CD4-positive, alpha-beta T cell (primary cell): ENCODE results near the gene TRIM46. TPM values are rescaled to one million over a fixed set of nuclear protein-coding genes. Genes with fewer than 3 reads are reported as not detected.

Source experiments
- ATAC-seq: fragments of 200-7000 bp; cut with Tn5 transposase; one replicate; pipeline ENCODE4 v1.10.0; 2022; ENCODE audit warnings: mild to moderate bottlenecking; ENCODE audit not compliant: poor library complexity
- CTCF ChIA-PET: fragments of 350-600 bp; sonication (Branson Sonifier 250); formaldehyde crosslinking; loops from one replicate; lab custom pipeline; 2021; ENCODE audit warnings: antibody characterized with exemption, inconsistent platforms; lab: Charles Lee
- POLR2A ChIA-PET: fragments of 350-600 bp; sonication (Branson Sonifier 250); formaldehyde crosslinking; loops from one replicate; lab custom pipeline; 2021; ENCODE audit warnings: antibody characterized with exemption, inconsistent platforms; lab: Charles Lee
- DNase-seq, 14 experiments: peaks; one replicate each; pipeline ENCODE4 v3.0.0-alpha.2; 2013 to 2020; ENCODE audit warnings: mixed read lengths in 2 of 14
- H3K27ac ChIP-seq, 2 donors: one replicate each; pipeline versions ENCODE4 v1.5.1 to v1.7.0; 2013; ENCODE audit warnings: low read length in 2 of 2, low read depth in 1 of 2, mild to moderate bottlenecking in 1 of 2
- H3K27me3 ChIP-seq, 2 experiments: 1 replicate in 1 of 2; 2 replicates in 1 of 2; pipeline versions ENCODE4 v1.6.1 to v1.7.0; 2013; ENCODE audit warnings: low read length in 2 of 2, control low read depth in 1 of 2, mild to moderate bottlenecking in 1 of 2, moderate library complexity in 1 of 2; ENCODE audit not compliant: insufficient read depth in 2 of 2, control insufficient read depth in 1 of 2
- H3K36me3 ChIP-seq: one replicate; pipeline ENCODE4 v1.6.1; 2013; ENCODE audit warnings: low read length, control low read depth; ENCODE audit not compliant: insufficient read depth
- H3K4me1 ChIP-seq: one replicate; pipeline ENCODE4 v1.6.1; 2013; ENCODE audit warnings: low read length, control low read depth; ENCODE audit not compliant: insufficient read depth
- H3K4me3 ChIP-seq: one replicate; pipeline ENCODE4 v1.5.1; 2013; ENCODE audit warnings: mild to moderate bottlenecking, low read length, moderate library complexity
- H3K9me3 ChIP-seq, 2 experiments: 1 replicate in 1 of 2; 2 replicates in 1 of 2; pipeline versions ENCODE4 v1.6.1 to v1.7.0; 2013; ENCODE audit warnings: low read length in 2 of 2, mild to moderate bottlenecking in 2 of 2, control low read depth in 1 of 2, moderate library complexity in 1 of 2; ENCODE audit not compliant: control insufficient read depth in 1 of 2, insufficient read depth in 1 of 2
- H3K27ac Mint-ChIP-seq: one replicate; pipeline ENCODE4 v1.8.0; 2020; ENCODE audit warnings: mixed read lengths
- H3K27me3 Mint-ChIP-seq: one replicate; pipeline ENCODE4 v1.8.0; 2021; ENCODE audit warnings: mixed read lengths
- H3K36me3 Mint-ChIP-seq: one replicate; pipeline ENCODE4 v1.8.0; 2021; ENCODE audit warnings: low read depth, mixed read lengths
- H3K4me1 Mint-ChIP-seq: one replicate; pipeline ENCODE4 v1.8.0; 2021; ENCODE audit warnings: low read depth, mixed read lengths
- H3K4me3 Mint-ChIP-seq: one replicate; pipeline ENCODE4 v1.8.0; 2020; ENCODE audit warnings: mild to moderate bottlenecking, mixed read lengths
- H3K9me3 Mint-ChIP-seq: one replicate; pipeline ENCODE4 v1.8.0; 2020; ENCODE audit warnings: mixed read lengths
- intact Hi-C, 2 experiments: fragments of 100-400 bp; cut with DNase I in 1 of 2; cut with micrococcal nuclease in 1 of 2; formaldehyde crosslinking; loops; one replicate each; pipeline versions ENCODE4 v1.15.1 to v1.9.0; 2023 to 2025; cut with DNase I, micrococcal nuclease
- total RNA-seq, 174 experiments: library from RNA in 2 of 174; stranded (reverse) in 2 of 174; gene quantifications; one replicate each; pipeline ENCODE4 v1.2.3 and lab custom pipeline; 2021 to 2026
- TF ChIP-seq, protein P1 (sequence below): fragments of 200-600 bp; IDR thresholded peaks from one replicate; pipeline ENCODE4 v1.8.0; 2022; ENCODE audit warnings: antibody characterized with exemption, mild to moderate bottlenecking

TRIM46 gene
- total RNA-seq, 2 experiments from 2014 or later = 2.9 to 3.0 TPM

DNA sequence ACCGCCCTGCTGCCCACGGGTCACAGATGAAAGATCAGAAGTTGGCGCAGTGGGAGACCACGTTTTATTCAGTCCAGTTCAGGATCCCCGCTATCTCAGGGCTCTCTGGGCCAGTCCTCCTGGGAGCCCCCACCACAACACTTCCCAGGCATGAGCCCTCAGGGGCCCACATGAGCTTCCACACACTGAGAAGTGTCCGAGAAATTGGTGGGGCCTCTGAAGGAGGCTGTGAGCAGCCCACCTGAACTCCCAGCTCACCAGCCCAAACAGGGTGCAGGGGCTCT, 12.1 kb downstream of the TRIM46 start:
- Histone ChIP-seq H3K9me3 (no peaks in the 10 kb centered on the region), H3K27ac (no peak overlapping the region), H3K36me3 (peaks cover 18% of the 10 kb centered on the region), H3K4me3 (no peak overlapping the region), H3K27me3 (no peaks in the 10 kb centered on the region), H3K4me1 (no peaks in the 10 kb centered on the region)
- peaks cover 6% of the 10 kb centered on the region for H3K4me1 Mint-ChIP-seq
- ChIA-PET CTCF (no interaction called here), POLR2A (no interaction called here)
- no peak for ATAC-seq
- no peak for DNase-seq
- intact Hi-C loops = no loop called here
- H3K27ac Mint-ChIP-seq = no peak overlapping the region
- TF ChIP-seq, protein P1, sequence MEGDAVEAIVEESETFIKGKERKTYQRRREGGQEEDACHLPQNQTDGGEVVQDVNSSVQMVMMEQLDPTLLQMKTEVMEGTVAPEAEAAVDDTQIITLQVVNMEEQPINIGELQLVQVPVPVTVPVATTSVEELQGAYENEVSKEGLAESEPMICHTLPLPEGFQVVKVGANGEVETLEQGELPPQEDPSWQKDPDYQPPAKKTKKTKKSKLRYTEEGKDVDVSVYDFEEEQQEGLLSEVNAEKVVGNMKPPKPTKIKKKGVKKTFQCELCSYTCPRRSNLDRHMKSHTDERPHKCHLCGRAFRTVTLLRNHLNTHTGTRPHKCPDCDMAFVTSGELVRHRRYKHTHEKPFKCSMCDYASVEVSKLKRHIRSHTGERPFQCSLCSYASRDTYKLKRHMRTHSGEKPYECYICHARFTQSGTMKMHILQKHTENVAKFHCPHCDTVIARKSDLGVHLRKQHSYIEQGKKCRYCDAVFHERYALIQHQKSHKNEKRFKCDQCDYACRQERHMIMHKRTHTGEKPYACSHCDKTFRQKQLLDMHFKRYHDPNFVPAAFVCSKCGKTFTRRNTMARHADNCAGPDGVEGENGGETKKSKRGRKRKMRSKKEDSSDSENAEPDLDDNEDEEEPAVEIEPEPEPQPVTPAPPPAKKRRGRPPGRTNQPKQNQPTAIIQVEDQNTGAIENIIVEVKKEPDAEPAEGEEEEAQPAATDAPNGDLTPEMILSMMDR = no peak
- H3K27me3 Mint-ChIP-seq = no peaks in the 10 kb centered on the region
- peaks cover 8% of the 10 kb centered on the region for H3K36me3 Mint-ChIP-seq
- H3K4me3 Mint-ChIP-seq = no peak overlapping the region
- no peaks in the 10 kb centered on the region for H3K9me3 Mint-ChIP-seq

DNA sequence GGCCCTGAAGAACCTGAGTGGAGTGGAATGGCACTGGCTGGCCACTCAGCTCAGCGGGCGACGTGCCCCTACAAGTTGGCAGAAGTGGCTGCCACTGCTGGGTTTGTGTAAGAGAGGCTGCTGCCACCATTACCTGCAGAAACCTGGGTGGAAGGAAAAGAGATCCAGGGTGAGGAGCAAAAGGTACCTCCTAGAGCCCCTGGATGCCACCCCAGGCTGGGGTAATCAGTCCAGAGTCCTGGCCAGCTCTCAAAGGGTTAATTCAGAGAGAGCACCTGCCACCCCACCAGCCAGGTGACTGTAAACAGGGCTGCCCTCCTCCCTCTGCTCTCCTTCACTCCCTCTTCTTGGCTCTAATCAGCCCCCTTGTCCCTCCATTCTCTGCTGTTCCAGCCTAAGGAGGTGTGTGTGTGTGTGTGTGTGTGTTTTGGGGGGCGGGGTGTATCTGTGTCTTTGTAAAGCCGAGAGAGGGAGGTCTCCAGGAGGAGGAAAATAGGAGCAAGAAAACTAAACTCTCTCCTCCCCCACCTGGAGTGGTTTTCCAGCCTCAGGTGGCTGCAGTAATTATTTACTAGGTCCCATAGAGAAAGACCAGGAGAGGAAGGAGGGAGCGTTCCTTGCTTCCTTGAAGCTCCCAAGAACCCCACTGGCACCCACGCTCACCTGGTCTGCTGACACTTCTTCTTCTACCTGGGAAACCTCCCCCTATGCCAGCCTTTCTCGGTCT, 12.6 kb downstream of the TRIM46 start:
- ChIA-PET POLR2A (no interaction called here), CTCF (interaction anchor here (0.6 kb wide), 1 partner anchor 192 kb away, joined by 4 read pairs; no protein-coding TSS in a partner anchor)
- H3K4me3 Mint-ChIP-seq = no peak overlapping the region
- no peaks in the 10 kb centered on the region for H3K9me3 ChIP-seq
- no peak overlapping the region for H3K27ac ChIP-seq
- peaks cover 6% of the 10 kb centered on the region for H3K4me1 Mint-ChIP-seq
- no peaks in the 10 kb centered on the region for H3K27me3 Mint-ChIP-seq
- H3K4me1 ChIP-seq = no peaks in the 10 kb centered on the region
- H3K4me3 ChIP-seq = no peak overlapping the region
- intact Hi-C loops = no loop called here
- peaks cover 8% of the 10 kb centered on the region for H3K36me3 Mint-ChIP-seq
- no peak overlapping the region for H3K27ac Mint-ChIP-seq
- H3K36me3 ChIP-seq = peaks cover 17% of the 10 kb centered on the region
- no peaks in the 10 kb centered on the region for H3K27me3 ChIP-seq
- no peaks in the 10 kb centered on the region for H3K9me3 Mint-ChIP-seq
- TF ChIP-seq, protein P1 = no peak
- no peak for ATAC-seq
- no peak for DNase-seq

DNA sequence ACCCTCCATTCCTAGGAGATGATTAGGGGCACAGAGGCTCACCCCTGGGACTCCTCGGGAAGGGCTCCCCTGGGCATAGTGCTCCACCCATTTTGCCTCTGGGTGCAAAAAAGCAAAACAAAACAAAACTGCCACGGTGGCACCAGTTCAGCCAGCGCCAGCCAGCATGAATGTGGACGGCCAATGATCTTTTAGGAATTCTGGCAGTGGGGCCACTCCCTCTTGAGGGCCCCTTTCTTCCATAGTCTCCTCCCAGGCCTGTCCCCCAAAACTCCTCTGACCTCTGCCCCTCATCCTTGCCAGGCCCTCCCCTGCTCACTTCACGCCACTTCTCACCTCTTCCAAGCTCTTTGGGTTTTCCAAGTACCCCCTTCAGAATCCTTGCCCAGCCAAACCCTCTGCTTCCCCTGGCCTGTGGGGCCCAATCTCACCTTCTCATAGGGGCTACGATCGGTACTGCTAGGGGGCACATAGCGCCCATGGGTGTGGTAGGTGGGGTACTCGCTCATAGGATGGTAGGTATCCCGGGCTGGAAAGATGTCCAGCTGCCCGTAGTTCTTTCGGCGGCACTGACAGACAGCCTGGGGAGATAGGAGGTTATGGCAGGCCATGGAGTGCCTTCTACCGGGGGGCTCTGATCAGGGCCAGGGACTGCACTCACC, 13.3 kb downstream of the TRIM46 start:
- Mint-ChIP-seq H3K36me3 (peaks cover 8% of the 10 kb centered on the region), H3K27ac (no peak overlapping the region), H3K4me3 (peak overlapping the region; percentile 11), H3K4me1 (peaks cover 6% of the 10 kb centered on the region), H3K27me3 (no peaks in the 10 kb centered on the region), H3K9me3 (no peaks in the 10 kb centered on the region)
- TF ChIP-seq, protein P1 = no peak
- Histone ChIP-seq H3K36me3 (peaks cover 11% of the 10 kb centered on the region), H3K27ac (no peak overlapping the region), H3K4me3 (no peak overlapping the region), H3K4me1 (peaks cover 2% of the 10 kb centered on the region), H3K27me3 (no peaks in the 10 kb centered on the region), H3K9me3 (no peaks in the 10 kb centered on the region)
- DNase-seq (no peak), ATAC-seq (no peak)
- ChIA-PET POLR2A (no interaction called here), CTCF (interaction anchor here (0.6 kb wide), 1 partner anchor 191 kb away, joined by 4 read pairs; no protein-coding TSS in a partner anchor)
- intact Hi-C loops = no loop called here
